TTC549 (cell line): ENCODE results near the gene ZNF264.
A peak's percentile ranks its signal among the peaks of the same experiment; 100 is the strongest.
"Not testable (repeated sequence)": the region's sequence is repeated elsewhere in the genome, so short reads cannot be mapped to it uniquely, and the experiment has no call there.

ENCODE experiments used
- FAIRE-seq: peaks from 2 replicates; lab custom pipeline; 2012; peaks lifted over from hg19 to GRCh38; lab: Jason Lieb, UNC

Gene ZNF264

GRCh38 chr19:57191141-57192076 is at the start of gene ZNF264:
ZNF264 (plus strand) TSS chr19:57191500; CDS start chr19:57191914, 414 bp downstream.
- FAIRE-seq = no peak

GRCh38 chr19:57141699-57142098 is 49.6 kb upstream of the ZNF264 start:
- no peak for FAIRE-seq

GRCh38 chr19:57152921-57153320 is 38.4 kb upstream of the ZNF264 start:
- no peak for FAIRE-seq

GRCh38 chr19:57161985-57162539 is 29.2 kb upstream of the ZNF264 start:
- no peak for FAIRE-seq

- FAIRE-seq = no peak
Observed at GRCh38 chr19:57165846-57166245, 25.5 kb upstream of the ZNF264 start.

- no peak for FAIRE-seq
Observed at GRCh38 chr19:57167385-57167784, 23.9 kb upstream of the ZNF264 start, which contains the start of gene DUXA. DUXA (minus strand) TSS chr19:57167485; CDS start chr19:57167443, 42 bp downstream.

GRCh38 chr19:57171551-57172081 is 19.7 kb upstream of the ZNF264 start:
- FAIRE-seq = no peak

GRCh38 chr19:57190301-57190700 is 999 bp upstream of the ZNF264 start:
- no peak for FAIRE-seq

- FAIRE-seq = no peak
Observed at GRCh38 chr19:57192077-57192420, 749 bp downstream of the ZNF264 start.

- FAIRE-seq = no peak
Observed at GRCh38 chr19:57192993-57193392, 1.7 kb downstream of the ZNF264 start.

- FAIRE-seq = not testable (repeated sequence)
Observed at GRCh38 chr19:57197874-57198273, 6.6 kb downstream of the ZNF264 start.

- FAIRE-seq = no peak
Observed at GRCh38 chr19:57202160-57202559, 10.9 kb downstream of the ZNF264 start.

GRCh38 chr19:57210381-57210780 is 19.1 kb downstream of the ZNF264 start:
- FAIRE-seq = no peak

GRCh38 chr19:57212109-57212508 is 20.8 kb downstream of the ZNF264 start:
- FAIRE-seq = no peak

- no peak for FAIRE-seq
Observed at GRCh38 chr19:57227502-57227901, 36.2 kb downstream of the ZNF264 start.

GRCh38 chr19:57231686-57232085 is 40.4 kb downstream of the ZNF264 start:
- FAIRE-seq = no peak

- FAIRE-seq = no peak
Observed at GRCh38 chr19:57233207-57233606, 41.9 kb downstream of the ZNF264 start.

- no peak for FAIRE-seq
Observed at GRCh38 chr19:57239982-57240310, 48.6 kb downstream of the ZNF264 start.

- peak; percentile 68 for FAIRE-seq
Observed at GRCh38 chr19:57240311-57241090, 49.2 kb downstream of the ZNF264 start, which contains the start of gene ZNF805. ZNF805 (plus strand) TSS chr19:57240632; CDS start chr19:57240892, 260 bp downstream.

- FAIRE-seq = no peak
Observed at GRCh38 chr19:57241176-57241575, 49.9 kb downstream of the ZNF264 start.

- no peak for FAIRE-seq
Observed at GRCh38 chr19:57242821-57243220, 51.5 kb downstream of the ZNF264 start.

- no peak for FAIRE-seq
Observed at GRCh38 chr19:57244513-57244912, 53.2 kb downstream of the ZNF264 start.

- no peak for FAIRE-seq
Observed at GRCh38 chr19:57245066-57245465, 53.8 kb downstream of the ZNF264 start.
